ENCODE measurements around the gene SGK2.

SGK2 gene

DNA sequence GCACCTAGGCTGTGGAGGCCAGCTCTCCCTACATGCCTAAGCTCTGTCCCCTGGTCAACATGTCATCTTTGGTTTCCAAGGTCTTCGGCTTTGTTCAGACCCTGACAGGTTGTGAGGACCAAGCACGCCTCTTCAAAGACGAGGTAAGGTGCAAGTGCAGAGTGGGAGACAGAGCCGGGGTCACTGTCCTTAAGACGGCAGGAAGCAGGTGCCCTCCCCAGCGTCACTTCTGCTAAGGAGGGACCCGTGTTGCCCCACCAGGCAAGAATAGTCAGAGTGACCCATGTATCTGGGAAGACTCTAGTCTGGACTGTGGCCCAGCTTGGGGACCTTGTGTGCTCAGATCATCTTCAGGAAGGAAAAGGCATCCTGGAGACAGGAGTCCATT, 18.2 kb upstream of the SGK2 start (continued):
- no peak for TF ChIP-seq RBAK (tag by site-specific recombination; IDR thresholded peaks at IDR 0.05)

DNA sequence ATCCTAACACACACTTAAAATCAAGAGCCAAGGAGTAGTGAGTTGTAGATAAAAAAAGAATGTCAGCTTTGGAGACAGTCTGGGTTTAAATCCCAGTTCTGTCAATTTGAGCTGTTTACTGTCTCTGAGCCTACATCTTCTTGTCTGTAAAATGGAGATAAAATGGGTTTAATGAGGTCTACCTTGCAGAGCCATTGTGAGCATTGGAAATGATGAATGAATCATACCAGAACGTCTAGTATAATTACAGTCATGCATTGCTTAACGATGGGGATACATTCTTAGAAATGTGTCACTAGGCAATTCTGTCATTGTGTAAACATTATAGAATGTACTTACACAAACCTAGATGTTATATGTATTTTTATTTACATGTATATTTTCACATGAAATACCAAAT, 17.6 kb upstream of the SGK2 start:
- POLR2A ChIA-PET = no interaction called here
- Histone ChIP-seq H3K36me3 (ENCODE audit: control insufficient read depth in 2 of 2, insufficient read depth in 1 of 2, low read length in 2 of 2) (peaks cover 0 to 90% of the 10 kb centered on the region in 2 experiments; a peak in 1 of 3 replicates), H3K27ac (ENCODE audit: extremely low read depth, low read depth, low read length) (no peak overlapping the region), H3K9me3 (ENCODE audit: control insufficient read depth, insufficient read depth, low read depth, low read length) (no peaks in the 10 kb centered on the region), H3K4me1 (ENCODE audit: control insufficient read depth, insufficient read depth, low read length) (no peaks in the 10 kb centered on the region), H3K4me3 (ENCODE audit: low read depth, low read length) (no peak overlapping the region)
- CTCF ChIA-PET = interaction anchor here (0.7 to 1.3 kb wide), 2 partner anchors 9 to 550 kb away, joined by 3 read pairs; no protein-coding TSS in a partner anchor
- TF ChIP-seq ZNF404 (tag by site-specific recombination; IDR thresholded peaks at IDR 0.05) = no peak
- no peak for TF ChIP-seq ZNF501 (tag by site-specific recombination; IDR thresholded peaks at IDR 0.05)
- TF ChIP-seq ZNF624 (tag by site-specific recombination; IDR thresholded peaks at IDR 0.05) = no peak
- TF ChIP-seq SCRT1 (tag by site-specific recombination; IDR thresholded peaks at IDR 0.05; ENCODE audit: borderline replicate concordance) = no peak
- TF ChIP-seq MYNN (tag by site-specific recombination; IDR thresholded peaks at IDR 0.05; ENCODE audit: borderline replicate concordance) = no peak
- no peak for TF ChIP-seq ZNF747 (tag by site-specific recombination; IDR thresholded peaks at IDR 0.05)
- TF ChIP-seq SP7 (tag by site-specific recombination; IDR thresholded peaks at IDR 0.05) = peak; percentile 54; the same call in 1 of the 2 replicates

DNA sequence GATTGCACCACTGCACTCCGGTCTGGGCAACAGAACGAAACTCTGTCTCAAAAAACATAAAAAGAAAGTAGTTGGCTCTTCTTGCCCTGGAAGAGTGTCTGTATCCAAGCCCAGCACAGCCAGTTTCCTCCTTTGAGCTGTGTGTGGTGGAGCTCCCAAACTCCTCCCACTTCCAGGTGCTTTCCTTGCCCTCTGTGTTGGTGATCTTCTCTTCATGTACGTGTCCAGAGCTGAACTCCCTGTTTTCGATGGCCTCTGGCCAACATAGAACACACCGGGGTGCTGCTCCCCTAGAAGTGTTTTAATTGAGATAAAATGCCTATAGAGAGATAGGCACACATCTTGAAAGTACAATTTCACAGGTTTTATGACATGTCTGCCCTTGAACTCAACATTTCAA, 16.7 kb upstream of the SGK2 start:
- Histone ChIP-seq H3K27ac (ENCODE audit: extremely low read depth, low read depth, low read length) (no peak overlapping the region), H3K4me3 (ENCODE audit: low read depth, low read length) (no peak overlapping the region), H3K36me3 (ENCODE audit: control insufficient read depth in 2 of 2, insufficient read depth in 1 of 2, low read length in 2 of 2) (peaks cover 0 to 86% of the 10 kb centered on the region in 2 experiments; a peak in 1 of 3 replicates), H3K9me3 (ENCODE audit: control insufficient read depth, insufficient read depth, low read depth, low read length) (no peaks in the 10 kb centered on the region), H3K4me1 (ENCODE audit: control insufficient read depth, insufficient read depth, low read length) (no peaks in the 10 kb centered on the region)
- ChIA-PET CTCF (interaction anchor here (1.3 kb wide), 1 partner anchor 10 kb away, joined by 3 read pairs; no protein-coding TSS in a partner anchor), POLR2A (no interaction called here)
- TF ChIP-seq ZNF561 (tag by site-specific recombination; IDR thresholded peaks at IDR 0.05; ENCODE audit: borderline replicate concordance) (no peak), ZNF785 (tag by site-specific recombination; IDR thresholded peaks at IDR 0.05) (no peak), GLIS1 (tag by site-specific recombination; IDR thresholded peaks at IDR 0.05) (peak; percentile 42), ZBTB8A (tag by site-specific recombination; IDR thresholded peaks at IDR 0.05) (no peak)
- TF ChIP-seq, protein P1, sequence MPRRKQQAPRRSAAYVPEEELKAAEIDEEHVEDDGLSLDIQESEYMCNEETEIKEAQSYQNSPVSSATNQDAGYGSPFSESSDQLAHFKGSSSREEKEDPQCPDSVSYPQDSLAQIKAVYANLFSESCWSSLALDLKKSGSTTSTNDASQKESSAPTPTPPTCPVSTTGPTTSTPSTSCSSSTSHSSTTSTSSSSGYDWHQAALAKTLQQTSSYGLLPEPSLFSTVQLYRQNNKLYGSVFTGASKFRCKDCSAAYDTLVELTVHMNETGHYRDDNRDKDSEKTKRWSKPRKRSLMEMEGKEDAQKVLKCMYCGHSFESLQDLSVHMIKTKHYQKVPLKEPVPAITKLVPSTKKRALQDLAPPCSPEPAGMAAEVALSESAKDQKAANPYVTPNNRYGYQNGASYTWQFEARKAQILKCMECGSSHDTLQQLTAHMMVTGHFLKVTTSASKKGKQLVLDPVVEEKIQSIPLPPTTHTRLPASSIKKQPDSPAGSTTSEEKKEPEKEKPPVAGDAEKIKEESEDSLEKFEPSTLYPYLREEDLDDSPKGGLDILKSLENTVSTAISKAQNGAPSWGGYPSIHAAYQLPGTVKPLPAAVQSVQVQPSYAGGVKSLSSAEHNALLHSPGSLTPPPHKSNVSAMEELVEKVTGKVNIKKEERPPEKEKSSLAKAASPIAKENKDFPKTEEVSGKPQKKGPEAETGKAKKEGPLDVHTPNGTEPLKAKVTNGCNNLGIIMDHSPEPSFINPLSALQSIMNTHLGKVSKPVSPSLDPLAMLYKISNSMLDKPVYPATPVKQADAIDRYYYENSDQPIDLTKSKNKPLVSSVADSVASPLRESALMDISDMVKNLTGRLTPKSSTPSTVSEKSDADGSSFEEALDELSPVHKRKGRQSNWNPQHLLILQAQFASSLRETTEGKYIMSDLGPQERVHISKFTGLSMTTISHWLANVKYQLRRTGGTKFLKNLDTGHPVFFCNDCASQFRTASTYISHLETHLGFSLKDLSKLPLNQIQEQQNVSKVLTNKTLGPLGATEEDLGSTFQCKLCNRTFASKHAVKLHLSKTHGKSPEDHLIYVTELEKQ (tag by site-specific recombination; IDR thresholded peaks at IDR 0.05; ENCODE audit: borderline replicate concordance) = no peak

DNA sequence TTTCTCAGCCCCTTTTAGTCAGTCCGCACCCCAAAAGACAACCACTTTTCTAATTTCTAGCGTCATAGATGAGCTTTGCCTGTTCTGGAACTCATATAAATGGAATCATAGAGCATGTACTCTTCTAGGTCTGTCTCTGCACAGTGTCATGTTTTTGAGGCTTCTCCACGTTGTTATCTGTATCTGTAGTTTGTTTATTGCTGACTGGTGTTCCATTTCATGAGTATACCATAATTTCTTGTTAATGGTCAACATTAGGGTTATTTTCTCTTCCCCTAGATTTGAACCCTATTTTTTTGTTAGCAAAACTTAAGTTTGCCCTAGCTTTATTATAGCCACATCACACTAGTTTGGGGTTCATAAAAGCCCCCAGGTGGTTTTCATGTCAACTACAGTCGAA, 16.2 kb upstream of the SGK2 start:
- Histone ChIP-seq H3K4me1 (ENCODE audit: control insufficient read depth, insufficient read depth, low read length) (no peaks in the 10 kb centered on the region), H3K27ac (ENCODE audit: extremely low read depth, low read depth, low read length) (no peak overlapping the region), H3K4me3 (ENCODE audit: low read depth, low read length) (no peak overlapping the region), H3K9me3 (ENCODE audit: control insufficient read depth, insufficient read depth, low read depth, low read length) (no peaks in the 10 kb centered on the region), H3K36me3 (ENCODE audit: control insufficient read depth in 2 of 2, insufficient read depth in 1 of 2, low read length in 2 of 2) (peaks cover 0 to 86% of the 10 kb centered on the region in 2 experiments; a peak in 1 of 3 replicates)
- TF ChIP-seq ZBTB7A (tag by site-specific recombination; IDR thresholded peaks at IDR 0.05; ENCODE audit: low read depth) (no peak), ZBTB1 (tag by site-specific recombination; IDR thresholded peaks at IDR 0.05) (no peak)
- TF ChIP-seq, protein P2, sequence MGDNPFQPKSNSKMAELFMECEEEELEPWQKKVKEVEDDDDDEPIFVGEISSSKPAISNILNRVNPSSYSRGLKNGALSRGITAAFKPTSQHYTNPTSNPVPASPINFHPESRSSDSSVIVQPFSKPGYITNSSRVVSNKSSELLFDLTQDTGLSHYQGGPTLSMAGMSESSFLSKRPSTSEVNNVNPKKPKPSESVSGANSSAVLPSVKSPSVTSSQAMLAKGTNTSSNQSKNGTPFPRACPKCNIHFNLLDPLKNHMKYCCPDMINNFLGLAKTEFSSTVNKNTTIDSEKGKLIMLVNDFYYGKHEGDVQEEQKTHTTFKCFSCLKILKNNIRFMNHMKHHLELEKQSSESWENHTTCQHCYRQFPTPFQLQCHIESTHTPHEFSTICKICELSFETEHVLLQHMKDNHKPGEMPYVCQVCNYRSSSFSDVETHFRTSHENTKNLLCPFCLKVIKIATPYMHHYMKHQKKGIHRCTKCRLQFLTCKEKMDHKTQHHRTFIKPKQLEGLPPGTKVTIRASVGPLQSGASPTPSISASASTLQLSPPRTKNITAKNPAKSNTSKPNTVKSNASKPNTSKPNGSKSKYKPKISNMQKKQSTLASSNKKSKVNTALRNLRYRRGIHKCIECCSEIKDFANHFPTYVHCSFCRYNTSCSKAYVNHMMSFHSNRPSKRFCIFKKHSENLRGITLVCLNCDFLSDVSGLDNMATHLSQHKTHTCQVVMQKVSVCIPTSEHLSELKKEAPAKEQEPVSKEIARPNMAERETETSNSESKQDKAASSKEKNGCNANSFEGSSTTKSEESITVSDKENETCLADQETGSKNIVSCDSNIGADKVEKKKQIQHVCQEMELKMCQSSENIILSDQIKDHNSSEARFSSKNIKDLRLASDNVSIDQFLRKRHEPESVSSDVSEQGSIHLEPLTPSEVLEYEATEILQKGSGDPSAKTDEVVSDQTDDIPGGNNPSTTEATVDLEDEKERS (tag by site-specific recombination; IDR thresholded peaks at IDR 0.05) = no peak
- CTCF ChIA-PET = interaction anchor here (0.6 to 0.7 kb wide), 2 partner anchors 16 to 75 kb away, joined by 3 read pairs; partner anchors contain the start of gene SGK2
- POLR2A ChIA-PET = no interaction called here

All from HEK293 (cell line).